Measurements from ENCODE around the gene GPS1. TPM values are rescaled to one million over a fixed set of nuclear protein-coding genes. Genes with fewer than 3 reads are reported as not detected.

GPS1 gene
- total and polyA plus RNA-seq, 4 donors: 63.4 to 165 (median 138) TPM

- no peak overlapping the region for H3K4me3 ChIP-seq (ENCODE audit: low read depth, low read length)
- no peak overlapping the region for H3K27ac ChIP-seq (ENCODE audit: low read depth, low read length)
- peaks cover 72% of the 10 kb centered on the region for H3K36me3 ChIP-seq (ENCODE audit: control insufficient read depth, insufficient read depth, low read length)
- WGBS (ENCODE audit: insufficient coverage): 93% methylated on average over 9 of the region's 9 CpGs
- no peaks in the 10 kb centered on the region for H3K27me3 ChIP-seq (ENCODE audit: control insufficient read depth, insufficient read depth, low read length)
- DNase-seq (ENCODE audit: low read depth in 4 of 6, low spot score in 6 of 6): no peak
- H3K9me3 ChIP-seq (ENCODE audit: control insufficient read depth, insufficient read depth, low read length): no peaks in the 10 kb centered on the region
- peaks cover 27% of the 10 kb centered on the region for H3K4me1 ChIP-seq (ENCODE audit: control insufficient read depth, insufficient read depth, low read length)
Measured at GRCh38 chr17:82062984-82063368, 11.3 kb downstream of the GPS1 start.

GRCh38 chr17:82063424-82064415 is 12.0 kb downstream of the GPS1 start:
- no peak overlapping the region for H3K4me3 ChIP-seq (ENCODE audit: low read depth, low read length)
- no peak overlapping the region for H3K27ac ChIP-seq (ENCODE audit: low read depth, low read length)

GRCh38 chr17:82064433-82065192 is 12.9 kb downstream of the GPS1 start:
- WGBS (ENCODE audit: insufficient coverage): 39% methylated on average over 36 of the region's 36 CpGs
- H3K9me3 ChIP-seq (ENCODE audit: control insufficient read depth, insufficient read depth, low read length): no peaks in the 10 kb centered on the region
- H3K27ac ChIP-seq (ENCODE audit: low read depth, low read length): no peak overlapping the region
- DNase-seq (ENCODE audit: low read depth in 4 of 6, low spot score in 6 of 6): no peak
- H3K27me3 ChIP-seq (ENCODE audit: control insufficient read depth, insufficient read depth, low read length): no peaks in the 10 kb centered on the region
- H3K36me3 ChIP-seq (ENCODE audit: control insufficient read depth, insufficient read depth, low read length): peaks cover 56% of the 10 kb centered on the region
- H3K4me3 ChIP-seq (ENCODE audit: low read depth, low read length): peak overlapping the region; percentile 64
- peaks cover 27% of the 10 kb centered on the region for H3K4me1 ChIP-seq (ENCODE audit: control insufficient read depth, insufficient read depth, low read length)

More at GRCh38 chr17:82063424-82064415, 12.0 kb downstream of the GPS1 start:
- H3K4me1 ChIP-seq (ENCODE audit: control insufficient read depth, insufficient read depth, low read length): peaks cover 27% of the 10 kb centered on the region
- 92% methylated on average over 18 of the region's 20 CpGs for WGBS (ENCODE audit: insufficient coverage)
- H3K9me3 ChIP-seq (ENCODE audit: control insufficient read depth, insufficient read depth, low read length): no peaks in the 10 kb centered on the region
- H3K27me3 ChIP-seq (ENCODE audit: control insufficient read depth, insufficient read depth, low read length): no peaks in the 10 kb centered on the region
- peaks cover 65% of the 10 kb centered on the region for H3K36me3 ChIP-seq (ENCODE audit: control insufficient read depth, insufficient read depth, low read length)
- no peak for DNase-seq (ENCODE audit: low read depth in 4 of 6, low spot score in 6 of 6)

- Histone ChIP-seq H3K4me3 (ENCODE audit: low read depth, low read length) (peak overlapping the region; percentile 64), H3K27ac (ENCODE audit: low read depth, low read length) (no peak overlapping the region), H3K27me3 (ENCODE audit: control insufficient read depth, insufficient read depth, low read length) (no peaks in the 10 kb centered on the region), H3K4me1 (ENCODE audit: control insufficient read depth, insufficient read depth, low read length) (peaks cover 27% of the 10 kb centered on the region), H3K9me3 (ENCODE audit: control insufficient read depth, insufficient read depth, low read length) (no peaks in the 10 kb centered on the region), H3K36me3 (ENCODE audit: control insufficient read depth, insufficient read depth, low read length) (peaks cover 50% of the 10 kb centered on the region)
- WGBS (ENCODE audit: insufficient coverage): under 1% methylated on average over 47 of the region's 47 CpGs
- peak in 1 of 6 donors; percentile 28 for DNase-seq (ENCODE audit: low read depth in 4 of 6, low spot score in 6 of 6)
Measured at GRCh38 chr17:82065193-82065637, 13.5 kb downstream of the GPS1 start.

- no peaks in the 10 kb centered on the region for H3K9me3 ChIP-seq (ENCODE audit: control insufficient read depth, insufficient read depth, low read length)
- peak; percentile 29 to 85 (median 48) for DNase-seq (ENCODE audit: low read depth in 4 of 6, low spot score in 6 of 6)
- no peaks in the 10 kb centered on the region for H3K27me3 ChIP-seq (ENCODE audit: control insufficient read depth, insufficient read depth, low read length)
- H3K4me1 ChIP-seq (ENCODE audit: control insufficient read depth, insufficient read depth, low read length): peaks cover 27% of the 10 kb centered on the region
- WGBS (ENCODE audit: insufficient coverage): 5% methylated on average over 84 of the region's 88 CpGs
- peaks cover 44% of the 10 kb centered on the region for H3K36me3 ChIP-seq (ENCODE audit: control insufficient read depth, insufficient read depth, low read length)
- peak within 1 kb of the TSS; percentile 64 for H3K4me3 ChIP-seq (ENCODE audit: low read depth, low read length)
- peak within 1 kb of the TSS; percentile 71 for H3K27ac ChIP-seq (ENCODE audit: low read depth, low read length)
Measured at GRCh38 chr17:82065638-82066303, 14.1 kb downstream of the GPS1 start, which contains the start of gene DUS1L. TSS of gene DUS1L (minus strand) at chr17:82065804. CDS start at chr17:82065059, 745 bp downstream.

- DNase-seq (ENCODE audit: low read depth in 4 of 6, low spot score in 6 of 6): no peak
- H3K36me3 ChIP-seq (ENCODE audit: control insufficient read depth, insufficient read depth, low read length): no peaks in the 10 kb centered on the region
- H3K4me1 ChIP-seq (ENCODE audit: control insufficient read depth, insufficient read depth, low read length): peaks cover 9% of the 10 kb centered on the region
- no peaks in the 10 kb centered on the region for H3K27me3 ChIP-seq (ENCODE audit: control insufficient read depth, insufficient read depth, low read length)
- H3K27ac ChIP-seq (ENCODE audit: low read depth, low read length): no peak overlapping the region
- H3K9me3 ChIP-seq (ENCODE audit: control insufficient read depth, insufficient read depth, low read length): no peaks in the 10 kb centered on the region
- no peak overlapping the region for H3K4me3 ChIP-seq (ENCODE audit: low read depth, low read length)
Measured at GRCh38 chr17:82070611-82071010, 18.9 kb downstream of the GPS1 start.

- Histone ChIP-seq H3K36me3 (ENCODE audit: control insufficient read depth, insufficient read depth, low read length) (peaks cover 10% of the 10 kb centered on the region), H3K4me3 (ENCODE audit: low read depth, low read length) (no peak overlapping the region), H3K27ac (ENCODE audit: low read depth, low read length) (no peak overlapping the region), H3K4me1 (ENCODE audit: control insufficient read depth, insufficient read depth, low read length) (peaks cover 7% of the 10 kb centered on the region), H3K9me3 (ENCODE audit: control insufficient read depth, insufficient read depth, low read length) (no peaks in the 10 kb centered on the region), H3K27me3 (ENCODE audit: control insufficient read depth, insufficient read depth, low read length) (no peaks in the 10 kb centered on the region)
- WGBS (ENCODE audit: insufficient coverage): 83% methylated on average over 2 of the region's 6 CpGs
- DNase-seq (ENCODE audit: low read depth in 4 of 6, low spot score in 6 of 6): no peak
Measured at GRCh38 chr17:82072827-82073226, 21.1 kb downstream of the GPS1 start.

GRCh38 chr17:82073446-82073845 is 21.7 kb downstream of the GPS1 start:
- Histone ChIP-seq H3K36me3 (ENCODE audit: control insufficient read depth, insufficient read depth, low read length) (peaks cover 16% of the 10 kb centered on the region), H3K27me3 (ENCODE audit: control insufficient read depth, insufficient read depth, low read length) (no peaks in the 10 kb centered on the region), H3K4me1 (ENCODE audit: control insufficient read depth, insufficient read depth, low read length) (peaks cover 11% of the 10 kb centered on the region), H3K27ac (ENCODE audit: low read depth, low read length) (no peak overlapping the region), H3K9me3 (ENCODE audit: control insufficient read depth, insufficient read depth, low read length) (no peaks in the 10 kb centered on the region), H3K4me3 (ENCODE audit: low read depth, low read length) (no peak overlapping the region)
- no peak for DNase-seq (ENCODE audit: low read depth in 4 of 6, low spot score in 6 of 6)
- 89% methylated on average over 2 of the region's 9 CpGs for WGBS (ENCODE audit: insufficient coverage)

Measured in spinal cord (tissue), 10 donors.